Activated naive CD4-positive, alpha-beta T cell treated with anti-CD3 and anti-CD28 coated beads, Interleukin-2, amount 10 ng/mL, durations not matched to agents 7 days and 5 days (primary cell): Measurements from ENCODE around the gene DMWD.

ENCODE experiments used
- CTCF ChIA-PET: fragments of 350-600 bp; sonication (Branson Sonifier 250); formaldehyde crosslinking; loops from one replicate; lab custom pipeline; 2021; ENCODE audit warnings: antibody characterized with exemption; lab: Charles Lee
- DNase-seq: peaks from one replicate; pipeline ENCODE4 v3.0.0-alpha.2; 2020
- H3K27ac Mint-ChIP-seq: one replicate; pipeline ENCODE4 v1.8.0; 2021; ENCODE audit warnings: mild to moderate bottlenecking, moderate library complexity, mixed read lengths
- H3K27me3 Mint-ChIP-seq: one replicate; pipeline ENCODE4 v1.8.0; 2021; ENCODE audit warnings: mild to moderate bottlenecking, mixed read lengths
- H3K36me3 Mint-ChIP-seq: one replicate; pipeline ENCODE4 v1.8.0; 2021; ENCODE audit warnings: mixed read lengths
- H3K4me1 Mint-ChIP-seq: one replicate; pipeline ENCODE4 v1.8.0; 2021; ENCODE audit warnings: mixed read lengths
- H3K4me3 Mint-ChIP-seq: one replicate; pipeline ENCODE4 v1.8.0; 2021; ENCODE audit warnings: mild to moderate bottlenecking, moderate library complexity, mixed read lengths
- H3K9me3 Mint-ChIP-seq: one replicate; pipeline ENCODE4 v1.8.0; 2021; ENCODE audit warnings: mixed read lengths

Gene DMWD, protein sequence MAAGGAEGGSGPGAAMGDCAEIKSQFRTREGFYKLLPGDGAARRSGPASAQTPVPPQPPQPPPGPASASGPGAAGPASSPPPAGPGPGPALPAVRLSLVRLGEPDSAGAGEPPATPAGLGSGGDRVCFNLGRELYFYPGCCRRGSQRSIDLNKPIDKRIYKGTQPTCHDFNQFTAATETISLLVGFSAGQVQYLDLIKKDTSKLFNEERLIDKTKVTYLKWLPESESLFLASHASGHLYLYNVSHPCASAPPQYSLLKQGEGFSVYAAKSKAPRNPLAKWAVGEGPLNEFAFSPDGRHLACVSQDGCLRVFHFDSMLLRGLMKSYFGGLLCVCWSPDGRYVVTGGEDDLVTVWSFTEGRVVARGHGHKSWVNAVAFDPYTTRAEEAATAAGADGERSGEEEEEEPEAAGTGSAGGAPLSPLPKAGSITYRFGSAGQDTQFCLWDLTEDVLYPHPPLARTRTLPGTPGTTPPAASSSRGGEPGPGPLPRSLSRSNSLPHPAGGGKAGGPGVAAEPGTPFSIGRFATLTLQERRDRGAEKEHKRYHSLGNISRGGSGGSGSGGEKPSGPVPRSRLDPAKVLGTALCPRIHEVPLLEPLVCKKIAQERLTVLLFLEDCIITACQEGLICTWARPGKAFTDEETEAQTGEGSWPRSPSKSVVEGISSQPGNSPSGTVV

DNA sequence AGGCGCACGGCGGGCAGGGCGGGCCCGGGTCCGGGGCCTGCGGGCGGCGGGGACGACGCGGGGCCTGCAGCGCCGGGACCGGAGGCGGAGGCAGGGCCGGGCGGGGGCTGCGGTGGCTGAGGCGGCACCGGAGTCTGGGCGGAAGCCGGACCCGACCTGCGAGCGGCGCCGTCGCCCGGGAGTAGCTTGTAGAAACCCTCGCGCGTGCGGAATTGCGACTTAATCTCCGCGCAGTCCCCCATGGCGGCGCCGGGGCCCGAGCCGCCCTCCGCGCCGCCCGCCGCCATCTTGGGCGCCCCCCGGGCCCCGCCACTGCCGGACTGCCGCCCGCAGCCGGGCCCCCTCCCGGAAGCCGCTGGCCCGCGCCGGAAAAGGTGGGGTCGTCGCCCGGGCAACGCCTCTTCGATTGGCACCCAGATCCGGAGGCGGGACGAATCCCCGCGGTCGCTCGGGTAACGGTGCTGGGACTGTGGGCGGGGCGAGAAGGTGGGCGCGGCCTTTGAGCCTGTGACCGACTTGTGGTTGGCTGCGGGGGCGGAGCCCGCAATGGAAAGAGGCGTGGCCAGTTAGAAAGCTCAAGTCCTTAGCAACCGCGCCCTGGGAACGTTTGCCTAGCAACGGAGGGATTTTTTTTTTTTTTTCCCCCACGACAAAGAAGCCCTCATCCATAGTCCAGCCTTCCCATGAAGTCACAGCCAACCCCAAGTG lies at the start of gene DMWD:
DMWD (minus strand) TSS at position 376 of the 708 bp plus-strand sequence; CDS start at position 287, 89 bp downstream.
- peak within 1 kb of the TSS; percentile 76 for H3K27ac Mint-ChIP-seq

DNA sequence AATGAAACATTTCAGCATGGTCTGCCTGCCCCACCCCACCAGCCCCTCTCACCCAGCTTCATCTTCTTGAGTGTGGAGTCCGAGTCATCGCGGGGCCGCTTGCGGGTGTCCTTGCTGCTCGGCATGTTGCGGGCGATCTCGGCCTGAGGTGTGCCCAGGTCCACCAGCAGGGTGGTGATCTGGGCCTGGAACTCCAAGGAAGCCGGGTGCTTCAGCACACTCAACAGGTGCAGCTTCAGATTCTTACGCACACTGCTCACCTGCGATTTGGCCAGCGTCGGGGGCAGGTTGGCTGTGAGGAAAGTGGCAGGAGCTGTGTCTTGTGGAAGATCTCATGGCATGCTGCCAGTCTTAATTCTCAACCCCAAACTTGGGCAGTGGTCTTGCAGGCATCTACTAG lies 49.6 kb upstream of the DMWD start:
- no peak for DNase-seq
- Mint-ChIP-seq H3K27me3 (no peaks in the 10 kb centered on the region), H3K27ac (no peak overlapping the region), H3K36me3 (peaks cover 70% of the 10 kb centered on the region), H3K4me1 (no peaks in the 10 kb centered on the region), H3K4me3 (no peak overlapping the region), H3K9me3 (no peaks in the 10 kb centered on the region)
- CTCF ChIA-PET = no interaction called here

More for the DNA sequence above, at the start of gene DMWD:
- CTCF ChIA-PET = interaction anchor here (0.7 kb wide), 1 partner anchor 19 kb away, joined by 4 read pairs; no protein-coding TSS in a partner anchor
- Mint-ChIP-seq H3K4me1 (peaks cover 32% of the 10 kb centered on the region), H3K4me3 (peak within 1 kb of the TSS; percentile 82), H3K27me3 (peaks cover 81% of the 10 kb centered on the region), H3K36me3 (peaks cover 27% of the 10 kb centered on the region), H3K9me3 (no peaks in the 10 kb centered on the region)
- DNase-seq = peak; percentile 100

GRCh38 chr19:45834970-45835369 lies 42.3 kb upstream of the DMWD start:
- Mint-ChIP-seq H3K4me1 (peaks cover 10% of the 10 kb centered on the region), H3K36me3 (peaks cover 65% of the 10 kb centered on the region), H3K4me3 (no peak overlapping the region), H3K27ac (no peak overlapping the region), H3K27me3 (no peaks in the 10 kb centered on the region), H3K9me3 (no peaks in the 10 kb centered on the region)
- CTCF ChIA-PET = no interaction called here
- DNase-seq = no peak

GRCh38 chr19:45828945-45829344 lies 36.3 kb upstream of the DMWD start:
- Mint-ChIP-seq H3K4me3 (no peak overlapping the region), H3K9me3 (no peaks in the 10 kb centered on the region), H3K4me1 (peaks cover 24% of the 10 kb centered on the region), H3K27ac (no peak overlapping the region), H3K27me3 (no peaks in the 10 kb centered on the region), H3K36me3 (peaks cover 58% of the 10 kb centered on the region)
- CTCF ChIA-PET = interaction anchor here (4.5 kb wide), 1 partner anchor 11 kb away, joined by 23 read pairs; no protein-coding TSS in a partner anchor
- DNase-seq = no peak

GRCh38 chr19:45828523-45828922 lies 35.9 kb upstream of the DMWD start:
- H3K9me3 Mint-ChIP-seq = no peaks in the 10 kb centered on the region
- CTCF ChIA-PET = interaction anchor here (4.5 kb wide), 1 partner anchor 10 kb away, joined by 23 read pairs; no protein-coding TSS in a partner anchor
- peak overlapping the region; percentile 60 for H3K27ac Mint-ChIP-seq
- H3K4me1 Mint-ChIP-seq = peaks cover 24% of the 10 kb centered on the region
- no peak overlapping the region for H3K4me3 Mint-ChIP-seq
- no peaks in the 10 kb centered on the region for H3K27me3 Mint-ChIP-seq
- no peak for DNase-seq
- peaks cover 56% of the 10 kb centered on the region for H3K36me3 Mint-ChIP-seq

DNA sequence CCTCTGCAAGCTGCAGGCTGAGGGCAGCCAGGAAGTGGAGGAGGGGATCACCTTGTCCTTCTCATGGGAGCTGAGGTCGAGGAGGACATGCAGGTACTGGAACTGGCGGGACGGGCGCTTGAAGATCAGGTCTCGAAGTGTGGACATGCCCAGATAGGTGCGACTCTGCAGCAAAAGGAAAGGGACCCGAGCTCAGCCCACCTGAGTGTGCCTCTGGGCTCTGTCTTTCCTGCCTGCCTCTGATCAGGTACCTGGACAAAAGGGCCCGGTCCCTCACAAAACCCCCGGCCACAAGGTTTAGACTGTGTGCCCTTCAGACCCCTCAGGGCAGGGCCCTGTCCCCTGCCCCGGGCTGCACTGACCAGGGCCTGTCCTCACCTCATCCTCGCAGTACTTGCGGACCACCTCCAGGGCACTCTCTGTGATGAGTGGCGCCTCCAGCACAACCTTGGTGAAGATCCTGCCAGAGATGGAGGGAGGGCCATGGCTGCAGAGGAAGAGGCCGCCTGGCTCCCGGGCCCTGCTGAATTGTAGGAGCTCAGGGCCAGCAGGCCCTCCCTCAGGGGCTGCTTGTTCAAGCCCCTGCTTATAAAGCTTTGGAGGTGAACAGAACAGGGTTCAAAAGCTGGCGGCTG lies 34.9 kb upstream of the DMWD start:
- Mint-ChIP-seq H3K27me3 (no peaks in the 10 kb centered on the region), H3K9me3 (no peaks in the 10 kb centered on the region), H3K36me3 (peaks cover 59% of the 10 kb centered on the region), H3K4me3 (no peak overlapping the region), H3K27ac (peak overlapping the region; percentile 37), H3K4me1 (peaks cover 24% of the 10 kb centered on the region)
- CTCF ChIA-PET = interaction anchor here (0.6 to 1.8 kb wide), 2 partner anchors 10 to 28 kb away, joined by 3 to 9 read pairs; no protein-coding TSS in a partner anchor
- DNase-seq = no peak

DNA sequence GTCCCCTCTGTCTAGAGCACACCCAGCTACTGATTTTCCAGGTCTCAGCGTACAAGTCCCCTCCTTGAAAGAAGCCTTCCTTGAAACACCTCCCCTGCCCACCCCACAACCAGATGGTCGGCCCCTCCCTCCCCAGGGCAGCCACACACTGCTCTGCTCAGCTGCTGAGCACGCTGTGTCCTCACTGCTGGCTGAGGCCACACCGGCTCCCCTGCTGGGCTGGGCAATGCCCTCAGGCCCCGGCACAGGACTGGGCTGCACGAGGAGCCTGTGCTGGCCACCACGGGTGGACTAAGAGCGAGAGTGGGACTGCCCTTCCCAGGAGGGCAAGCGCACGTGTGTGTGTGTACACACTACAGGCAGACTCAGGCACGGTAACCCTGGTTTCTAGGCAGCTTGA lies 34.3 kb upstream of the DMWD start:
- Mint-ChIP-seq H3K4me1 (peaks cover 24% of the 10 kb centered on the region), H3K4me3 (no peak overlapping the region), H3K9me3 (no peaks in the 10 kb centered on the region), H3K27me3 (no peaks in the 10 kb centered on the region), H3K36me3 (peaks cover 54% of the 10 kb centered on the region), H3K27ac (no peak overlapping the region)
- CTCF ChIA-PET = interaction anchor here (0.6 to 1.8 kb wide), 2 partner anchors 10 to 28 kb away, joined by 3 to 9 read pairs; no protein-coding TSS in a partner anchor
- no peak for DNase-seq

GRCh38 chr19:45825917-45826893 lies 33.6 kb upstream of the DMWD start:
- no peaks in the 10 kb centered on the region for H3K9me3 Mint-ChIP-seq
- no peak overlapping the region for H3K27ac Mint-ChIP-seq
- peaks cover 51% of the 10 kb centered on the region for H3K36me3 Mint-ChIP-seq

GRCh38 chr19:45825263-45825605 lies 32.6 kb upstream of the DMWD start:
- Mint-ChIP-seq H3K27me3 (no peaks in the 10 kb centered on the region), H3K9me3 (no peaks in the 10 kb centered on the region), H3K27ac (no peak overlapping the region), H3K4me1 (peaks cover 17% of the 10 kb centered on the region), H3K4me3 (no peak overlapping the region), H3K36me3 (peaks cover 48% of the 10 kb centered on the region)
- CTCF ChIA-PET = no interaction called here
- DNase-seq = no peak

More at GRCh38 chr19:45825917-45826893, 33.6 kb upstream of the DMWD start:
- H3K4me1 Mint-ChIP-seq = peaks cover 21% of the 10 kb centered on the region
- CTCF ChIA-PET = interaction anchor here (0.6 to 1.8 kb wide), 2 partner anchors 9 to 27 kb away, joined by 3 to 9 read pairs; no protein-coding TSS in a partner anchor
- DNase-seq = no peak
- H3K4me3 Mint-ChIP-seq = no peak overlapping the region
- H3K27me3 Mint-ChIP-seq = no peaks in the 10 kb centered on the region

- H3K36me3 Mint-ChIP-seq = peaks cover 42% of the 10 kb centered on the region
- no peaks in the 10 kb centered on the region for H3K9me3 Mint-ChIP-seq
- CTCF ChIA-PET = interaction anchor here (0.7 kb wide), 1 partner anchor 57 kb away, joined by 3 read pairs; no protein-coding TSS in a partner anchor
- H3K4me1 Mint-ChIP-seq = peaks cover 13% of the 10 kb centered on the region
- no peak overlapping the region for H3K4me3 Mint-ChIP-seq
- H3K27ac Mint-ChIP-seq = no peak overlapping the region
- no peaks in the 10 kb centered on the region for H3K27me3 Mint-ChIP-seq
- no peak for DNase-seq
These were observed 32.1 kb upstream of the DMWD start for GRCh38 chr19:45824531-45825262.

DNA sequence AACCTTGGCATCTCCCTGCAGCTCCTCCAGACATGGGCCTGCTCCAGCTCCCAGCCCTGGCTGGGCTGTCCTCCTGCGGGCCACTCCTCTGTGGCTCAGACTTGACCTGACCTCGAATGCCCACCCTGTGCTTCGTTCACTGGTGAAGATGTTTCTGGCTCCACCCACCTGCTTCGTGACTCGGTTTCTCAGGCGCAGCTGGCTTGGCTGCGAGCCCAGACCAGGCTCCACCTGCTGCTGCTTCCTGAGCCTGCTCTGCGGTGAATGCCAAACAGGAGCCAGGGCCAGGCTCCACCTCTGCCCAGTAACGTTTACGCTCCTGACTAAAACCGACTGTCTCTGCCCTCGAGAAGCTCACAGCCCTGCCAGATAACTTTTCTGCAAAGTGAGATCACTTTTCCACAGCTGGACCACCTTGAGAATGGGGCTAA lies 31.4 kb upstream of the DMWD start:
- no peak overlapping the region for H3K27ac Mint-ChIP-seq
- peaks cover 9% of the 10 kb centered on the region for H3K4me1 Mint-ChIP-seq
- peaks cover 38% of the 10 kb centered on the region for H3K36me3 Mint-ChIP-seq
- no peaks in the 10 kb centered on the region for H3K27me3 Mint-ChIP-seq
- H3K4me3 Mint-ChIP-seq = no peak overlapping the region
- CTCF ChIA-PET = interaction anchor here (0.7 to 1.4 kb wide), 2 partner anchors 10 to 57 kb away, joined by 3 to 4 read pairs; no protein-coding TSS in a partner anchor
- DNase-seq = no peak
- H3K9me3 Mint-ChIP-seq = no peaks in the 10 kb centered on the region

DNA sequence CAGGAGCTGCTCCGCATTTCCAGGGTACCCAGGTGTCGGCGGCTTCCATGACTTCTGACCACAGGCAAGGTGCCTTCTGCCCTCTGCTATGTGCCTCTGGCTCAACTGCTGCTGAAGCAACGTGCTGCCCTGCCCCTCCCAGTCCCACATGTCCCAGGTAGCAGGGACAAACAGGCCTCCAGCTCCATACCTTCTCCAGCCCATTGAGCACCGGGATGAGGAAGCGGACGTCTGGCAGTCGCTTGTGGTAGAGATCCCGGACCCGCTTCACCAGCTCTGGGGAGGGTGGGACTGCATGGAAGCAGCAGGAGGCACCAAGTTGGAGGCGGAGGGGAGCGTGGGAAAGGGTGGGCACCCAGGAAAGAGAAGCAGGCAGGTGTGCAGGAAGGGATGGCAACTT lies 30.5 kb upstream of the DMWD start:
- Mint-ChIP-seq H3K4me1 (peaks cover 9% of the 10 kb centered on the region), H3K9me3 (no peaks in the 10 kb centered on the region), H3K27me3 (no peaks in the 10 kb centered on the region), H3K27ac (no peak overlapping the region), H3K4me3 (no peak overlapping the region), H3K36me3 (peaks cover 29% of the 10 kb centered on the region)
- CTCF ChIA-PET = interaction anchor here (1.4 kb wide), 1 partner anchor 9 kb away, joined by 4 read pairs; no protein-coding TSS in a partner anchor
- no peak for DNase-seq
